Measurements from ENCODE around the gene OTC. TPM values are rescaled to one million over a fixed set of nuclear protein-coding genes. Genes with fewer than 3 reads are reported as not detected.

Gene OTC
- total RNA-seq, 1 donor from 2014 or later = not detected

DNA sequence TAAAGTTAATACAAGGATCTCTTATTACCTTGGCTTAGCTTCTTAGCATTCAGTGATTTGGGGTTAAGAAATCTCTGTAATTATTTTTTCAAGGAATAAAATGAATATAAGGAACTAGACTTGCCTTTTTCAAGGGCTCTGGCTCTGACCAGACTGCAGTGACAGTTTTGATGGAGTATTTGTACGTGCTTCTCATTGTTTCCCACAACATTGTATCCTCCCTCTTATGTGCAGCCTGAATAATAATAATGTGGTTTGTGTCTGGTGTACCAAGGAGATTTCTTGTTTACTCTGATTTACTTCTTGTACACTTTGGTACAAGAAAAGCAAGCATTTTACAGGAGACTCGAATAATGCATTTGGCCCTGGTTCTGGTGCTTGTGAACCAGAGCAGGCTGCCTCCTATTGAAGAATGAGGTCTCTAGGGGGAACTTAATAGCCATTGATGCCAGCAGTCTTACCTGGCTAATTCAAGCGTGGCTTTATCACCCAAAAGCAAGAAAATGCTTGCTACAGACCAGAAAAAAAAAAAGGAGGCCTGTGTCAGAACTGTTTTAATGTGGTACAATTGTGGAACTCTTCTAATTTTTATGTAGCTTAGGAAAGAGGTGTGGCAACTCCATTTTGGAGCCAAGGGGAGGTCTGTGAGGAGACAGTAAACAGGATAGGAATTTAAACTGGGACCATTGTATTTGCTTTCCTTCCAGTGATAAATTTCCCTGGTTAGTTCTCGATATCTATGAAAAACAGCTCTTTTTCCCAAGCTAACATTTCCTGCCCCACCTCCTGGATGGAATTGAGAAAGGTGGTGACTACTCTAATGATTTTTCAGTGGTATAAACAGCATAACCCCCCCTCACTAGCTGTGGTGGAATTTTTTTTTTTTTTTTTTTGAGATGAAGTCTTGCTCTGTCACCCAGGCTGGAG is 5.6 kb downstream of the OTC start:
- TF ChIP-seq, protein P1, sequence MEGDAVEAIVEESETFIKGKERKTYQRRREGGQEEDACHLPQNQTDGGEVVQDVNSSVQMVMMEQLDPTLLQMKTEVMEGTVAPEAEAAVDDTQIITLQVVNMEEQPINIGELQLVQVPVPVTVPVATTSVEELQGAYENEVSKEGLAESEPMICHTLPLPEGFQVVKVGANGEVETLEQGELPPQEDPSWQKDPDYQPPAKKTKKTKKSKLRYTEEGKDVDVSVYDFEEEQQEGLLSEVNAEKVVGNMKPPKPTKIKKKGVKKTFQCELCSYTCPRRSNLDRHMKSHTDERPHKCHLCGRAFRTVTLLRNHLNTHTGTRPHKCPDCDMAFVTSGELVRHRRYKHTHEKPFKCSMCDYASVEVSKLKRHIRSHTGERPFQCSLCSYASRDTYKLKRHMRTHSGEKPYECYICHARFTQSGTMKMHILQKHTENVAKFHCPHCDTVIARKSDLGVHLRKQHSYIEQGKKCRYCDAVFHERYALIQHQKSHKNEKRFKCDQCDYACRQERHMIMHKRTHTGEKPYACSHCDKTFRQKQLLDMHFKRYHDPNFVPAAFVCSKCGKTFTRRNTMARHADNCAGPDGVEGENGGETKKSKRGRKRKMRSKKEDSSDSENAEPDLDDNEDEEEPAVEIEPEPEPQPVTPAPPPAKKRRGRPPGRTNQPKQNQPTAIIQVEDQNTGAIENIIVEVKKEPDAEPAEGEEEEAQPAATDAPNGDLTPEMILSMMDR (IDR thresholded peaks at IDR 0.05; ENCODE audit: insufficient read depth, low read length, poor library complexity, severe bottlenecking) = no peak
- no peak for DNase-seq (ENCODE audit: low read depth)
- H3K27me3 ChIP-seq (ENCODE audit: control insufficient read depth, insufficient read depth, low read length) = no peaks in the 10 kb centered on the region
- H3K4me3 ChIP-seq (ENCODE audit: low read depth, low read length) = no peak overlapping the region
- H3K36me3 ChIP-seq (ENCODE audit: control insufficient read depth, insufficient read depth, low read length) = no peaks in the 10 kb centered on the region

DNA sequence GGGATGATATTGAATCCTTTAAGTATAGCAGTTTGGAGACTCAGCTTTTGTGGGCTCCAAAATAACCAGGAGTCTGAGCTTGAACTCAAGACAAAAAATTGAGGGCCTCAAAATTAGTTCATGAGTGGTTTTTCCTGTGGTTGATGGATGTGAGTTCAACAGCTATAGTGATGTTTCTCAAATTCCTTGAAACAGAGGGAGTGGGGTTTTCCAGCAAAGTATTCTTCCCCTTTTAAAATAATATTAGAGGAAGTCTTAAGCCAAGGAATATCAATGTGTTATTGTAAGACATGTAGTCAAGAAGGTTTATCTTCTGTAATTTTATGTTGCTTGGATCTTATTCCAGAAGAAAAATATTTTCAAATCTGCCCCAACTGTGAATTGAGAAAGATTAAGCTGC is 10.6 kb downstream of the OTC start:
- H3K27me3 ChIP-seq (ENCODE audit: control insufficient read depth, insufficient read depth, low read length) = no peaks in the 10 kb centered on the region
- no peak for DNase-seq (ENCODE audit: low read depth)
- no peaks in the 10 kb centered on the region for H3K36me3 ChIP-seq (ENCODE audit: control insufficient read depth, insufficient read depth, low read length)
- no peak overlapping the region for H3K4me3 ChIP-seq (ENCODE audit: low read depth, low read length)
- TF ChIP-seq, protein P1 (IDR thresholded peaks at IDR 0.05; ENCODE audit: insufficient read depth, low read length, poor library complexity, severe bottlenecking) = no peak

DNA sequence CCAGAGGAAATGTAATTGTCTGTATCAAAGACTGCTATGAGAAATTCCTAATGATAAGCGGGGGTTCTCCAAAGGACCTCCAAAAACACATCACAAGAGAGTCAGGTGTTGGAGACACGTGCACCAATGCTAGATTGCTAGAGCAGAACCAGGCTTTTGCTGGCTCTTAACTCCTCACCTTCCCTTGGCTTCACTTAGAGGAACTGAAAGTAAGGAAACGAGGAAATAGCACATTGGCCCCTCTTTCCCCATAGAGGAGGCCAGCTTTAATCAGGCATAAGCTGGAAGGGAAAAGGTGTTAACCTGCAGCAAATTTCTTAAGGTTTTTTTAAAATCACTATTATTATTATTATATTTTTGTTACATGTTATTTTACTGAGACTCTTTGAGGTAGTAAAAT is 13.6 kb downstream of the OTC start:
- TF ChIP-seq, protein P1 (IDR thresholded peaks at IDR 0.05; ENCODE audit: insufficient read depth, low read length, poor library complexity, severe bottlenecking) = no peak
- DNase-seq (ENCODE audit: low read depth) = no peak
- no peak overlapping the region for H3K4me3 ChIP-seq (ENCODE audit: low read depth, low read length)
- H3K36me3 ChIP-seq (ENCODE audit: control insufficient read depth, insufficient read depth, low read length) = no peaks in the 10 kb centered on the region
- no peaks in the 10 kb centered on the region for H3K27me3 ChIP-seq (ENCODE audit: control insufficient read depth, insufficient read depth, low read length)

DNA sequence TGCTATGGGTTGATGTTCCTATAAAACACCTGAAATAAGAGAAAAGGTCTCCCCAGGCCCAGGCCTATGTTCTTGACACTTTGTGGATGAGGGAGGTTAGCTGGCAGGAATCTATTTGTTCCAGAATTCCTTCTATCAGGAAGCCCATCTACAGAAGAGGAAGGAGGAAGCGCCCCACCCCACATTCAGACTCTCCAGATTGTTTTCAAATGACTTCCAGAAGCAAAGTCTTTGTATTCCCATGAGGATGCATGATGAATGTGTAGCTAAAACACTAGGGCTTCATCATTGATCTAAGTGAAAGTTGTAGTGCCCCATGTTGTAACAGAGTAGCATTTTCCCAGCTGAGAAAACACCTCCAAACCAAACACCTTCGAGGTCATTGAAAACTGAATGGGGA is 16.4 kb downstream of the OTC start:
- no peak for DNase-seq (ENCODE audit: low read depth)
- H3K36me3 ChIP-seq (ENCODE audit: control insufficient read depth, insufficient read depth, low read length) = no peaks in the 10 kb centered on the region
- TF ChIP-seq, protein P1 (IDR thresholded peaks at IDR 0.05; ENCODE audit: insufficient read depth, low read length, poor library complexity, severe bottlenecking) = no peak

DNA sequence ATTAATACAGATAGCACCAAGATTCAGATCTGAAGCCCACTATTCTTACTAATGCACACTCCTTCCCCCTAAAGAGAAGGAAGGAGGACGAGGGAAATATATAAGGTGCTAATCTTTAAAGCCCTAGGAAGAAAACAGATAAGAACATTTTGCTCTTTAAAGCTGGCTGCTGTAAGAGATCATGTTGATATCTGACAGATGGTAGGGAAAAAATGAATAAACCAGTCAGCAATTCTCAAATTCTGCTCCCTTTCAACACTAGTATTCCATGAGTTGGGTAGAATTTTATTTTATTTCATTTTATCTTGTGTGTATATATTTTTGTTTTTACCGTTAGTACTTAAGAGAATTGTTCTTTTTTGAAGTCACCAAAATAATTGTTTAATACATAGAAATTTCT is 19.2 kb downstream of the OTC start:
- TF ChIP-seq, protein P1 (IDR thresholded peaks at IDR 0.05; ENCODE audit: insufficient read depth, low read length, poor library complexity, severe bottlenecking) = no peak
- Histone ChIP-seq H3K4me3 (ENCODE audit: low read depth, low read length) (no peak overlapping the region), H3K36me3 (ENCODE audit: control insufficient read depth, insufficient read depth, low read length) (no peaks in the 10 kb centered on the region), H3K27me3 (ENCODE audit: control insufficient read depth, insufficient read depth, low read length) (no peaks in the 10 kb centered on the region)
- DNase-seq (ENCODE audit: low read depth) = no peak

More for the DNA sequence above, 16.4 kb downstream of the OTC start:
- H3K4me3 ChIP-seq (ENCODE audit: low read depth, low read length) = no peak overlapping the region
- no peaks in the 10 kb centered on the region for H3K27me3 ChIP-seq (ENCODE audit: control insufficient read depth, insufficient read depth, low read length)

All from kidney epithelial cell (primary cell).